ENCODE results near the gene SOX8. TPM values are rescaled to one million over a fixed set of nuclear protein-coding genes. Genes with fewer than 3 reads are reported as not detected.

SOX8 gene
- total RNA-seq, 1 donor from 2014 or later, result under 0.01 TPM

DNA sequence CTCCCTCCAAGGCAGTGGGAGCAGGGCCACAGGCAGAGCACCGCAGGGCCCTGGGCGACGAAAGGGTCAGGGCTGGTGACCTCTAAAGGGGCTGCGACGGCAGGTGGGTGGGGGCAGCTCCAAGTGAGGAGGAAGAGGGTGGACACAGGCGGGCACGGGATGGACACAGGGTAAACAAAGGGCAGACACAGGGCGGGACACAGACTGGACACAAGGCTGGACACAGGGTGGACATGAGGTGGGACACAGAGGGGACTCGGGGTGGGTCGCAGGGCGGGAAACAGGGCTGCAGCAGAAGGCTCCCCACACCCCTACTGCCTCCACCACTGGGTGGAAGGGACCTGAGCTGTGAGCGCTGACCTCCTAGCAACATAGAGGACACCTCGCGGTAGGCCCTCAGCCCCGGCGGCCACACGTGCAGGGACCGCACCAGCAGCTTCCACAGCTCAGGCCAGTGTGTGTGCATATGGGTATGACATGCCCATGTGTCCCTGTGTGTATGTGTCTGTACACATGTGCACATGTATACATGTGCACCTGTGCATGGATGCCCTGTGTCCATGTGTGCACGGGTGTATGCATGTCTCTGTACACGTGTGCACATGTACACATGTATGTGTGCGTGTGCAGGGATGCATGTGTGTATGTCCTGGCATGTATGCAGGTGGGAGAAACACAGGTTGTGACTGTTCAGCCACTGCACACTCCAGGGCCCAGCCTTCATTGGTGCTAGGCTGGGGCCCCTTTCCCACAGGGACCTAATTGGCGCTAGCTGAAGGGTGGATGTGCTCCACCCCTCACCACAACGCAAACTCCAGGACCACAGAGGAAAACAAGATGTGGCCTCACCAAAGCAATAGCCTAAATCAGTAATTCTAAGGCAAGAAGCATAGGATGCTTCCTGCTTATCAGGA lies 18.4 kb upstream of the SOX8 start:
- Histone ChIP-seq H3K4me3 (ENCODE audit: low read depth, low read length) (no peak overlapping the region), H3K36me3 (ENCODE audit: control insufficient read depth, insufficient read depth, low read length) (no peaks in the 10 kb centered on the region), H3K27me3 (ENCODE audit: control insufficient read depth, insufficient read depth, low read length) (no peaks in the 10 kb centered on the region)
- TF ChIP-seq, protein P1, sequence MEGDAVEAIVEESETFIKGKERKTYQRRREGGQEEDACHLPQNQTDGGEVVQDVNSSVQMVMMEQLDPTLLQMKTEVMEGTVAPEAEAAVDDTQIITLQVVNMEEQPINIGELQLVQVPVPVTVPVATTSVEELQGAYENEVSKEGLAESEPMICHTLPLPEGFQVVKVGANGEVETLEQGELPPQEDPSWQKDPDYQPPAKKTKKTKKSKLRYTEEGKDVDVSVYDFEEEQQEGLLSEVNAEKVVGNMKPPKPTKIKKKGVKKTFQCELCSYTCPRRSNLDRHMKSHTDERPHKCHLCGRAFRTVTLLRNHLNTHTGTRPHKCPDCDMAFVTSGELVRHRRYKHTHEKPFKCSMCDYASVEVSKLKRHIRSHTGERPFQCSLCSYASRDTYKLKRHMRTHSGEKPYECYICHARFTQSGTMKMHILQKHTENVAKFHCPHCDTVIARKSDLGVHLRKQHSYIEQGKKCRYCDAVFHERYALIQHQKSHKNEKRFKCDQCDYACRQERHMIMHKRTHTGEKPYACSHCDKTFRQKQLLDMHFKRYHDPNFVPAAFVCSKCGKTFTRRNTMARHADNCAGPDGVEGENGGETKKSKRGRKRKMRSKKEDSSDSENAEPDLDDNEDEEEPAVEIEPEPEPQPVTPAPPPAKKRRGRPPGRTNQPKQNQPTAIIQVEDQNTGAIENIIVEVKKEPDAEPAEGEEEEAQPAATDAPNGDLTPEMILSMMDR (IDR thresholded peaks at IDR 0.05; ENCODE audit: insufficient read depth, low read length, severe bottlenecking), result no peak
- FAIRE-seq (no peak), DNase-seq (ENCODE audit: low read depth) (no peak)

DNA sequence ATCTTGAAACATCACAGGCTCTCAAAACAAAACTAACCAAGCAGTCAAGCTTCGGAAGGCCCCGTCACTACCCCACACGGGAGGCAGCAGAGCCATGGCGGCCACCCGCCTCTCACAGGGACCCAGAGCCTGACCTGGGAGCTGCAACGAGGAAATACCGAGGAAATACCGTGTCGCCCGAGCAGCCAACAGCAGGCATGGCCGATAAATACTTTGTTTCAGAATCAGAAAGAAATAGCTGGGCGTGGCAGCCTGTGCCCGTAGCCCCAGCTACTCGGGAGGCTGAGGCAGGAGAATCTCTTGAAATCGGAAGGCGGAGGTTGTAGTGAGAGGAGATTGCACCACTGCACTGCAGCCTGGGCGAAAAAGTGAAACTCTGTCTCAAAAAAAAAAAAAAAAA lies 17.7 kb upstream of the SOX8 start:
- H3K4me3 ChIP-seq (ENCODE audit: low read depth, low read length), result no peak overlapping the region
- FAIRE-seq (no peak), DNase-seq (ENCODE audit: low read depth) (peak; percentile 1)
- H3K27me3 ChIP-seq (ENCODE audit: control insufficient read depth, insufficient read depth, low read length), result no peaks in the 10 kb centered on the region
- TF ChIP-seq, protein P1 (IDR thresholded peaks at IDR 0.05; ENCODE audit: insufficient read depth, low read length, severe bottlenecking), result no peak
- no peaks in the 10 kb centered on the region for H3K36me3 ChIP-seq (ENCODE audit: control insufficient read depth, insufficient read depth, low read length)

DNA sequence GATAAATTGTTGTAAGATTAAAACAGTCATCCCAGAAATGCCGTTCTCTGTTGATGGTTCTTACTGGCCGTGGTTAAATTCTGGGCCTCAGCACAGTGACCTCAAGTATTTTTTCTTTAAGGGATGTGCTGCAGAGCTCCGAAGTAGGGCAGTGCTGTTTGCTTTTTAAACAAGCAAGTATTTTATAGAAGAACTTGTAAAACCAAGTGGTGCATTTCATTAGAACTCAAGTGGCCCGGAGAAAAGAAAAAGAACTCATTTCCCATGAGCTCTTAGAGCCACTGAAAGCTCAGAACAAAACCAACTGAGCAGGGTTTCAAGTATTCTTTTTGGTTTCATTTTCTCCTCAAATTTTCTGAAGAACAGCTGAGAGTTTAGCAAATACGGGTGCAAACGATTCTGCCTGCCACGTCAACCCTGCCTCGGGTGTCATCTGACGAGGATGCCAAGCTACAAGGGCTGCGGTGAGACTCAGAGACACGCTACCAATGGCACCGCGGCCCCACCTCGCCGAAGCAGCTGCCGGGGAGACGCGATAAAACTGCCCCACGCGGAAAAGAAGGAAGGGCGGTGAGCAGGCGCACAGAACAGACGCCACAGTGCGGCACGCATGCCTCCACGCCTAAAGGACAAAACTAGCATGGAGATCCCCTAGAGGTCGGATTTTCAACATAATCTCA lies 17.1 kb upstream of the SOX8 start:
- Histone ChIP-seq H3K27me3 (ENCODE audit: control insufficient read depth, insufficient read depth, low read length) (no peaks in the 10 kb centered on the region), H3K36me3 (ENCODE audit: control insufficient read depth, insufficient read depth, low read length) (no peaks in the 10 kb centered on the region), H3K4me3 (ENCODE audit: low read depth, low read length) (peak overlapping the region; percentile 22)
- DNase-seq (ENCODE audit: low read depth), result peak; percentile 30
- TF ChIP-seq, protein P1 (IDR thresholded peaks at IDR 0.05; ENCODE audit: insufficient read depth, low read length, severe bottlenecking), result no peak
- no peak for FAIRE-seq

DNA sequence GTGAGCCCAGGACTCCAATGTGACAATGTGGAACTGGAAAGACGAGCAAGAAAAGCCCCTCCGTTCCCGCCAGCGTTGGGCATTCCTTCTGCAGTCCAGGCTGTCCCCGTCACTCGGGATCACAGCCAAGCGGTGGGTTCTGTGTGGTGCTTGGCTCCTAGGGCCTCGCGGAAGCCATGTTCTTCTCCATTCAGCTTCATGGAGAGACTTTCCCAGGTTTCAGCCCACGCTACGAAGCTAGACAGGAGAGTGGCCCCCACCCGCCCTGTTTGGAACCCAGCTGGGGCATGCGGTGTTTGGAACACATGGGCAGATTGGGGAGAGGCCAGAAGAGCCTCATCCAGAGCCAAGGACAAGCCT lies 16.6 kb upstream of the SOX8 start:
- no peak overlapping the region for H3K4me3 ChIP-seq (ENCODE audit: low read depth, low read length)
- no peaks in the 10 kb centered on the region for H3K36me3 ChIP-seq (ENCODE audit: control insufficient read depth, insufficient read depth, low read length)
- FAIRE-seq, result no peak
- TF ChIP-seq, protein P1 (IDR thresholded peaks at IDR 0.05; ENCODE audit: insufficient read depth, low read length, severe bottlenecking), result no peak
- no peak for DNase-seq (ENCODE audit: low read depth)
- no peaks in the 10 kb centered on the region for H3K27me3 ChIP-seq (ENCODE audit: control insufficient read depth, insufficient read depth, low read length)

DNA sequence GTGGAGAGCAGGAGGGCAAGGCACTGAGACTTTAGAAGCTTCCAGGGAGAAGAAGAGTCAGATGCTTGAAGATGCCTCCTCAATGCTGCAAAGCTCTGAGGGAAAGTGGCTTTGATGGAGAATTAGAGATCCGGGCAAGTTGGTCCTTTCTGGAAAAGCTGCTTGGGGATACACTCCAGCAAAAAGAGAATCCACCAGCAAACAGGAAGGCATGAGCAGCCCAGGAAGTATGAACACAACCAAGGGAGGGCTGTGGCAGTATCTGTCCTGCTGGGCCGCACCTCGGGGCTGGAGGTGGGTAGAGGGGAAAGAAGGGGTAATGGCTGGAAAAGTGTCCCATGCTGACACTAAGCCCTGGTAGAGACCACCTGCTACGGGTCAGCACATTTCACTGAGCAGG lies 16.1 kb upstream of the SOX8 start:
- DNase-seq (ENCODE audit: low read depth), result no peak
- no peak overlapping the region for H3K4me3 ChIP-seq (ENCODE audit: low read depth, low read length)
- no peak for FAIRE-seq
- H3K27me3 ChIP-seq (ENCODE audit: control insufficient read depth, insufficient read depth, low read length), result no peaks in the 10 kb centered on the region
- no peaks in the 10 kb centered on the region for H3K36me3 ChIP-seq (ENCODE audit: control insufficient read depth, insufficient read depth, low read length)
- TF ChIP-seq, protein P1 (IDR thresholded peaks at IDR 0.05; ENCODE audit: insufficient read depth, low read length, severe bottlenecking), result no peak

Measured in bronchial epithelial cell (primary cell).